ENCODE results near the gene PKIB. TPM values are rescaled to one million over a fixed set of nuclear protein-coding genes. Genes with fewer than 3 reads are reported as not detected.

The PKIB gene
- polyA plus RNA-seq, 4 donors = 6.5 to 80.5 (median 54.9) TPM

GRCh38 chr6:122694075-122694474 is 83.9 kb downstream of the PKIB start:
- 56 to 67% (median 60%) methylated on average over 1 of the region's 1 CpG for WGBS, 3 donors
- DNase-seq (no peak), FAIRE-seq (no peak)
- no peaks in the 10 kb centered on the region for H3K9me3 ChIP-seq (ENCODE audit: control insufficient read depth in 2 of 2, insufficient read depth in 1 of 2, low read depth in 1 of 2, low read length in 1 of 2)
- no peaks in the 10 kb centered on the region for H3K27me3 ChIP-seq (ENCODE audit: control insufficient read depth in 3 of 3, insufficient read depth in 3 of 3, low read length in 3 of 3)
- no peaks in the 10 kb centered on the region for H3K36me3 ChIP-seq (ENCODE audit: control insufficient read depth in 3 of 3, insufficient read depth in 2 of 3, low read depth in 1 of 3, low read length in 3 of 3)
- no peak overlapping the region for H3K27ac ChIP-seq (ENCODE audit: low read depth in 1 of 3, low read length in 2 of 3)
- H3K4me1 ChIP-seq (ENCODE audit: control insufficient read depth in 3 of 3, insufficient read depth in 2 of 3, low read depth in 1 of 3, low read length in 2 of 3) = no peaks in the 10 kb centered on the region
- no peak overlapping the region for H3K4me3 ChIP-seq (ENCODE audit: low read depth in 1 of 3, low read length in 3 of 3)

GRCh38 chr6:122694602-122695001 is 84.4 kb downstream of the PKIB start:
- Histone ChIP-seq H3K4me3 (ENCODE audit: low read depth in 1 of 3, low read length in 3 of 3) (no peak overlapping the region), H3K4me1 (ENCODE audit: control insufficient read depth in 3 of 3, insufficient read depth in 2 of 3, low read depth in 1 of 3, low read length in 2 of 3) (no peaks in the 10 kb centered on the region), H3K36me3 (ENCODE audit: control insufficient read depth in 3 of 3, insufficient read depth in 2 of 3, low read depth in 1 of 3, low read length in 3 of 3) (no peaks in the 10 kb centered on the region), H3K9me3 (ENCODE audit: control insufficient read depth in 2 of 2, insufficient read depth in 1 of 2, low read depth in 1 of 2, low read length in 1 of 2) (no peaks in the 10 kb centered on the region), H3K27ac (ENCODE audit: low read depth in 1 of 3, low read length in 2 of 3) (no peak overlapping the region), H3K27me3 (ENCODE audit: control insufficient read depth in 3 of 3, insufficient read depth in 3 of 3, low read length in 3 of 3) (no peaks in the 10 kb centered on the region)
- WGBS, 3 donors = 63 to 76% (median 65%) methylated on average over 3 of the region's 3 CpGs
- FAIRE-seq (no peak), DNase-seq (no peak)

- FAIRE-seq = no peak
- H3K36me3 ChIP-seq (ENCODE audit: control insufficient read depth in 3 of 3, insufficient read depth in 2 of 3, low read depth in 1 of 3, low read length in 3 of 3) = no peaks in the 10 kb centered on the region
- no peak for DNase-seq
- H3K27ac ChIP-seq (ENCODE audit: low read depth in 1 of 3, low read length in 2 of 3) = no peak overlapping the region
- H3K4me1 ChIP-seq (ENCODE audit: control insufficient read depth in 3 of 3, insufficient read depth in 2 of 3, low read depth in 1 of 3, low read length in 2 of 3) = no peaks in the 10 kb centered on the region
- no peaks in the 10 kb centered on the region for H3K27me3 ChIP-seq (ENCODE audit: control insufficient read depth in 3 of 3, insufficient read depth in 3 of 3, low read length in 3 of 3)
- no peak overlapping the region for H3K4me3 ChIP-seq (ENCODE audit: low read depth in 1 of 3, low read length in 3 of 3)
- no peaks in the 10 kb centered on the region for H3K9me3 ChIP-seq (ENCODE audit: control insufficient read depth in 2 of 2, insufficient read depth in 1 of 2, low read depth in 1 of 2, low read length in 1 of 2)
- 69 to 97% (median 78%) methylated on average over 3 of the region's 3 CpGs for WGBS, 3 donors
Observed at GRCh38 chr6:122695188-122695587, 85.0 kb downstream of the PKIB start.

GRCh38 chr6:122696079-122696478 is 85.9 kb downstream of the PKIB start:
- WGBS, 3 donors = 41 to 58% (median 56%) methylated on average over 2 of the region's 2 CpGs
- Histone ChIP-seq H3K9me3 (ENCODE audit: control insufficient read depth in 2 of 2, insufficient read depth in 1 of 2, low read depth in 1 of 2, low read length in 1 of 2) (no peaks in the 10 kb centered on the region), H3K27me3 (ENCODE audit: control insufficient read depth in 3 of 3, insufficient read depth in 3 of 3, low read length in 3 of 3) (no peaks in the 10 kb centered on the region), H3K27ac (ENCODE audit: low read depth in 1 of 3, low read length in 2 of 3) (no peak overlapping the region), H3K4me3 (ENCODE audit: low read depth in 1 of 3, low read length in 3 of 3) (no peak overlapping the region), H3K36me3 (ENCODE audit: control insufficient read depth in 3 of 3, insufficient read depth in 2 of 3, low read depth in 1 of 3, low read length in 3 of 3) (no peaks in the 10 kb centered on the region), H3K4me1 (ENCODE audit: control insufficient read depth in 3 of 3, insufficient read depth in 2 of 3, low read depth in 1 of 3, low read length in 2 of 3) (no peaks in the 10 kb centered on the region)
- DNase-seq (no peak), FAIRE-seq (no peak)

- DNase-seq (no peak), FAIRE-seq (no peak)
- Histone ChIP-seq H3K27ac (ENCODE audit: low read depth in 1 of 3, low read length in 2 of 3) (no peak overlapping the region), H3K36me3 (ENCODE audit: control insufficient read depth in 3 of 3, insufficient read depth in 2 of 3, low read depth in 1 of 3, low read length in 3 of 3) (no peaks in the 10 kb centered on the region), H3K4me1 (ENCODE audit: control insufficient read depth in 3 of 3, insufficient read depth in 2 of 3, low read depth in 1 of 3, low read length in 2 of 3) (no peaks in the 10 kb centered on the region), H3K27me3 (ENCODE audit: control insufficient read depth in 3 of 3, insufficient read depth in 3 of 3, low read length in 3 of 3) (no peaks in the 10 kb centered on the region), H3K9me3 (ENCODE audit: control insufficient read depth in 2 of 2, insufficient read depth in 1 of 2, low read depth in 1 of 2, low read length in 1 of 2) (no peaks in the 10 kb centered on the region), H3K4me3 (ENCODE audit: low read depth in 1 of 3, low read length in 3 of 3) (no peak overlapping the region)
Observed at GRCh38 chr6:122696853-122697252, 86.6 kb downstream of the PKIB start.

- no peaks in the 10 kb centered on the region for H3K4me1 ChIP-seq (ENCODE audit: control insufficient read depth in 3 of 3, insufficient read depth in 2 of 3, low read depth in 1 of 3, low read length in 2 of 3)
- WGBS, 3 donors = 69 to 75% (median 70%) methylated on average over 1 of the region's 1 CpG
- H3K9me3 ChIP-seq (ENCODE audit: control insufficient read depth in 2 of 2, insufficient read depth in 1 of 2, low read depth in 1 of 2, low read length in 1 of 2) = no peaks in the 10 kb centered on the region
- FAIRE-seq = no peak
- H3K4me3 ChIP-seq (ENCODE audit: low read depth in 1 of 3, low read length in 3 of 3) = no peak overlapping the region
- no peak overlapping the region for H3K27ac ChIP-seq (ENCODE audit: low read depth in 1 of 3, low read length in 2 of 3)
- no peaks in the 10 kb centered on the region for H3K27me3 ChIP-seq (ENCODE audit: control insufficient read depth in 3 of 3, insufficient read depth in 3 of 3, low read length in 3 of 3)
- H3K36me3 ChIP-seq (ENCODE audit: control insufficient read depth in 3 of 3, insufficient read depth in 2 of 3, low read depth in 1 of 3, low read length in 3 of 3) = no peaks in the 10 kb centered on the region
- DNase-seq = no peak
Observed at GRCh38 chr6:122697458-122697857, 87.3 kb downstream of the PKIB start.

- Histone ChIP-seq H3K36me3 (ENCODE audit: control insufficient read depth in 3 of 3, insufficient read depth in 2 of 3, low read depth in 1 of 3, low read length in 3 of 3) (no peaks in the 10 kb centered on the region), H3K4me3 (ENCODE audit: low read depth in 1 of 3, low read length in 3 of 3) (no peak overlapping the region), H3K9me3 (ENCODE audit: control insufficient read depth in 2 of 2, insufficient read depth in 1 of 2, low read depth in 1 of 2, low read length in 1 of 2) (no peaks in the 10 kb centered on the region), H3K27ac (ENCODE audit: low read depth in 1 of 3, low read length in 2 of 3) (no peak overlapping the region), H3K4me1 (ENCODE audit: control insufficient read depth in 3 of 3, insufficient read depth in 2 of 3, low read depth in 1 of 3, low read length in 2 of 3) (no peaks in the 10 kb centered on the region), H3K27me3 (ENCODE audit: control insufficient read depth in 3 of 3, insufficient read depth in 3 of 3, low read length in 3 of 3) (no peaks in the 10 kb centered on the region)
- 69 to 83% (median 79%) methylated on average over 1 of the region's 1 CpG for WGBS, 3 donors
- no peak for FAIRE-seq
- DNase-seq = no peak
Observed at GRCh38 chr6:122701666-122702065, 91.5 kb downstream of the PKIB start.

- WGBS, 3 donors = 58 to 89% (median 88%) methylated on average over 3 of the region's 3 CpGs
Observed at GRCh38 chr6:122702841-122703240, 92.6 kb downstream of the PKIB start.

GRCh38 chr6:122704066-122704465 is 93.9 kb downstream of the PKIB start:
- Histone ChIP-seq H3K9me3 (ENCODE audit: control insufficient read depth in 2 of 2, insufficient read depth in 1 of 2, low read depth in 1 of 2, low read length in 1 of 2) (no peaks in the 10 kb centered on the region), H3K27me3 (ENCODE audit: control insufficient read depth in 3 of 3, insufficient read depth in 3 of 3, low read length in 3 of 3) (no peaks in the 10 kb centered on the region), H3K36me3 (ENCODE audit: control insufficient read depth in 3 of 3, insufficient read depth in 2 of 3, low read depth in 1 of 3, low read length in 3 of 3) (no peaks in the 10 kb centered on the region), H3K4me3 (ENCODE audit: low read depth in 1 of 3, low read length in 3 of 3) (no peak overlapping the region), H3K4me1 (ENCODE audit: control insufficient read depth in 3 of 3, insufficient read depth in 2 of 3, low read depth in 1 of 3, low read length in 2 of 3) (no peaks in the 10 kb centered on the region), H3K27ac (ENCODE audit: low read depth in 1 of 3, low read length in 2 of 3) (no peak overlapping the region)
- DNase-seq = peak in 1 of 2 donors; percentile 15
- no peak for FAIRE-seq
- WGBS, 3 donors = 80 to 86% (median 82%) methylated on average over 4 of the region's 4 CpGs

More at GRCh38 chr6:122702841-122703240, 92.6 kb downstream of the PKIB start:
- Histone ChIP-seq H3K27me3 (ENCODE audit: control insufficient read depth in 3 of 3, insufficient read depth in 3 of 3, low read length in 3 of 3) (no peaks in the 10 kb centered on the region), H3K36me3 (ENCODE audit: control insufficient read depth in 3 of 3, insufficient read depth in 2 of 3, low read depth in 1 of 3, low read length in 3 of 3) (no peaks in the 10 kb centered on the region), H3K4me3 (ENCODE audit: low read depth in 1 of 3, low read length in 3 of 3) (no peak overlapping the region), H3K27ac (ENCODE audit: low read depth in 1 of 3, low read length in 2 of 3) (no peak overlapping the region), H3K9me3 (ENCODE audit: control insufficient read depth in 2 of 2, insufficient read depth in 1 of 2, low read depth in 1 of 2, low read length in 1 of 2) (no peaks in the 10 kb centered on the region), H3K4me1 (ENCODE audit: control insufficient read depth in 3 of 3, insufficient read depth in 2 of 3, low read depth in 1 of 3, low read length in 2 of 3) (no peaks in the 10 kb centered on the region)
- no peak for DNase-seq
- FAIRE-seq = no peak
